A673 (cell line): ENCODE measurements around the gene TIMP1. TPM values are rescaled to one million over a fixed set of nuclear protein-coding genes. Genes with fewer than 3 reads are reported as not detected.

Experiments used
- BruUV-seq: library from RNA; stranded (reverse); fragments of 400-500 nt; replicated peaks from 2 replicates; lab custom pipeline; 2021; lab: Mats Ljungman, UMichigan
- CTCF ChIA-PET: fragments of 300-600 bp; sonication (Branson Sonifier 250); formaldehyde crosslinking; loops from one replicate; lab custom pipeline; 2022; ENCODE audit warnings: antibody characterized with exemption; lab: Charles Lee
- POLR2A ChIA-PET: fragments of 300-600 bp; sonication (Branson Sonifier 250); formaldehyde crosslinking; loops from one replicate; lab custom pipeline; 2022; ENCODE audit warnings: antibody characterized with exemption; ENCODE audit not compliant: low non-redundant PET; lab: Charles Lee
- DNase-seq: peaks from one replicate; pipeline ENCODE4 v3.0.0-alpha.2; 2015; ENCODE audit warnings: low spot score
- H3K27ac ChIP-seq: fragments of 200-600 bp; sonication (generic); 2 replicates; pipeline ENCODE4 v1.5.1; 2016; ENCODE audit warnings: mixed run types, low read depth, mild to moderate bottlenecking, mixed read lengths, antibody characterized with exemption, low read length; ENCODE audit not compliant: poor library complexity, severe bottlenecking
- H3K27me3 ChIP-seq: fragments of 200-600 bp; sonication (generic); replicated peaks from 2 replicates; pipeline ENCODE4 v1.6.1; 2017; ENCODE audit warnings: mixed run types, low read depth, mild to moderate bottlenecking, mixed read lengths, antibody characterized with exemption, low read length; ENCODE audit not compliant: insufficient read depth, poor library complexity
- H3K36me3 ChIP-seq: fragments of 200-600 bp; sonication (generic); 2 replicates; pipeline ENCODE4 v1.6.1; 2016; ENCODE audit warnings: mixed run types, mild to moderate bottlenecking, mixed read lengths, antibody characterized with exemption, low read length; ENCODE audit not compliant: insufficient read depth, poor library complexity, severe bottlenecking
- H3K4me1 ChIP-seq: fragments of 200-600 bp; sonication (generic); 2 replicates; pipeline ENCODE4 v1.6.1; 2017; ENCODE audit warnings: mixed run types, mild to moderate bottlenecking, mixed read lengths, antibody characterized with exemption, low read length; ENCODE audit not compliant: insufficient read depth, poor library complexity, severe bottlenecking
- H3K4me3 ChIP-seq: fragments of 200-600 bp; sonication (generic); 2 replicates; pipeline ENCODE4 v1.5.1; 2016; ENCODE audit warnings: low read depth, mixed run types, mild to moderate bottlenecking, mixed read lengths, low read length; ENCODE audit not compliant: poor library complexity, severe bottlenecking
- H3K9me3 ChIP-seq: fragments of 200-600 bp; sonication (generic); 2 replicates; pipeline ENCODE4 v1.6.1; 2016; ENCODE audit warnings: mixed run types, low read depth, mild to moderate bottlenecking, mixed read lengths, antibody characterized with exemption, low read length; ENCODE audit not compliant: poor library complexity, severe bottlenecking
- CTCF ChIP-seq: fragments of 300-800, 200-600 bp; sonication (generic); conservative IDR thresholded peaks from 2 replicates; pipeline ENCODE4 v1.5.1; 2017; ENCODE audit warnings: low read depth, mild to moderate bottlenecking, antibody characterized with exemption, low read length, moderate library complexity, mixed read lengths
- EZH2 ChIP-seq: fragments of 200-600 bp; sonication (generic); IDR thresholded peaks from 2 replicates; pipeline ENCODE4 v1.6.1; 2017; ENCODE audit warnings: borderline replicate concordance, low read depth, mild to moderate bottlenecking, mixed read lengths, antibody characterized with exemption, low read length; ENCODE audit not compliant: poor library complexity, severe bottlenecking
- intact Hi-C: fragments of 100-400 bp; cut with micrococcal nuclease; formaldehyde crosslinking; loops from one replicate; pipeline ENCODE4 v1.10.0; 2022; ENCODE audit not compliant: unreplicated experiment
- total RNA-seq: library from RNA; stranded (reverse); gene quantifications from 2 replicates; pipeline ENCODE4 v1.2.3, GENCODE V29; 2021

TIMP1 gene
- total RNA-seq, 1 experiment from 2014 or later, result 471 TPM

GRCh38 chrX:47564438-47565085 lies 17.7 kb upstream of the TIMP1 start:
- ChIA-PET POLR2A (no interaction called here), CTCF (no interaction called here)
- TF ChIP-seq CTCF (0 out of 2 replicates have a peak, but pooled peaks have one; percentile 9), EZH2 (no peak)
- Histone ChIP-seq H3K27ac (no peak overlapping the region), H3K9me3 (no peaks in the 10 kb centered on the region), H3K4me1 (no peaks in the 10 kb centered on the region), H3K36me3 (peaks cover 42% of the 10 kb centered on the region), H3K27me3 (no peaks in the 10 kb centered on the region), H3K4me3 (no peak overlapping the region)
- BruUV-seq, result no TSS peak
- intact Hi-C loops, result loop anchor here (5.0 kb wide), 2 partner anchors 78 to 463 kb away; no protein-coding TSS in a partner anchor
- no peak for DNase-seq

DNA sequence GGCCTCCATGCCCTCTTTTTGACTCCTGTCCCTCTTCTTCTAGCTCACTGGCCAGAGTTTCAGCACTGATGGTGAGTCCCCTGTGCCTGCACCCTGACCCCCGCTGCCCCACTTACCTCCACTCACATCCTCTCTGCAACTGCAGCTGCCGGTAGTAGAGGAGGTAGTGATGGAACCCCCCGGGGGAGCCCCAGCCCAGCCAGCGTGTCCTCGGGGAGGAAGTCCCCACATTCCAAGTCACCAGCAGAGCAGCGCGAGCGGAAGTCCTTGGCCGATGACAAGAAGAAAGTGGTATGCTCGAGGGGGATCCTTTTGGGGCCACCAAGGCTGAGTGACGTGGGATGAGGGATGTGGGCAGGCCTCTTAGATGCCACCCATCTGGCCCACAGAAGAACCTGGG lies 15.4 kb upstream of the TIMP1 start:
- Histone ChIP-seq H3K36me3 (peaks cover 48% of the 10 kb centered on the region), H3K27me3 (no peaks in the 10 kb centered on the region), H3K27ac (no peak overlapping the region), H3K4me3 (no peak overlapping the region), H3K4me1 (no peaks in the 10 kb centered on the region), H3K9me3 (no peaks in the 10 kb centered on the region)
- ChIA-PET CTCF (no interaction called here), POLR2A (no interaction called here)
- intact Hi-C loops, result no loop called here
- no peak for DNase-seq
- no TSS peak for BruUV-seq
- TF ChIP-seq EZH2 (no peak), CTCF (no peak)

DNA sequence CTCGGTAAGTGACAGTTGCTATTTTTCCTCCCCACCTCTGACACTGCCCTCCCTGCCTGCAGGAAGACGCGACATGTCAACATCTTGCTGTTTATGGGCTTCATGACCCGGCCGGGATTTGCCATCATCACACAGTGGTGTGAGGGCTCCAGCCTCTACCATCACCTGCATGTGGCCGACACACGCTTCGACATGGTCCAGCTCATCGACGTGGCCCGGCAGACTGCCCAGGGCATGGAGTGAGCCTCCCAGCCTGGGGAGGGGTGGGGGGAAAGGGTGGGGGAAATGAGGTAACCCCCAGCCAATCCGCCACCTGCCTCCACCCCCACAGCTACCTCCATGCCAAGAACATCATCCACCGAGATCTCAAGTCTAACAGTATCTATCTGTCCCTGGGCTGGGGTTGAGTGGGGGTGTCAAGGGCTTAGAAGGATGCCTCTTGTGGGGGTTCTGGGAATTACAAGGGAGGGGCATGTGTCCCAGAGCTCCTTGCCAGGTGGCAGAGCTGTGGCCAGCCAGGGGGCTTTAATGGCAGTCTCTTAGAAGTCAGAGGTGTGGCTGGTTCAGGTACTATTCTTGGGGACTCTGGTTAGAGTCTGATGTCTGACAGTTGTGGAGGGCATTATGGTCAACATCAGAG lies 13.5 kb upstream of the TIMP1 start:
- no peaks in the 10 kb centered on the region for H3K27me3 ChIP-seq
- H3K36me3 ChIP-seq, result peaks cover 37% of the 10 kb centered on the region
- no peak overlapping the region for H3K27ac ChIP-seq
- no peaks in the 10 kb centered on the region for H3K4me1 ChIP-seq
- CTCF ChIA-PET, result no interaction called here
- DNase-seq, result peak; percentile 55
- TF ChIP-seq EZH2 (no peak), CTCF (peak; percentile 55)
- intact Hi-C loops, result no loop called here
- H3K4me3 ChIP-seq, result no peak overlapping the region
- no peaks in the 10 kb centered on the region for H3K9me3 ChIP-seq
- BruUV-seq, result no TSS peak
- POLR2A ChIA-PET, result interaction anchor here (0.6 kb wide), 1 partner anchor 880 kb away, joined by 3 read pairs; no protein-coding TSS in a partner anchor
